Neural cell (in vitro differentiated cells): ENCODE data around the gene DAGLA.

ENCODE experiments used
- CTCF ChIP-seq: fragments of 450-650 bp; IDR thresholded peaks from 2 replicates; pipeline ENCODE4 v1.5.1; 2014; ENCODE audit warnings: antibody characterized with exemption, mild to moderate bottlenecking, moderate library complexity; ENCODE audit not compliant: poor library complexity, severe bottlenecking
- EP300 ChIP-seq: fragments of 450-650 bp; conservative IDR thresholded peaks from 2 replicates; pipeline ENCODE4 v1.6.1; 2014; ENCODE audit warnings: antibody characterized with exemption, mild to moderate bottlenecking, moderate library complexity; ENCODE audit not compliant: poor library complexity, severe bottlenecking
- EZH2 ChIP-seq: fragments of 200-600, 300-800 bp; shearing (Covaris generic), sonication (generic); IDR thresholded peaks from 2 replicates; pipeline ENCODE4 v1.6.1; 2014; ENCODE audit warnings: antibody characterized with exemption, low read length, borderline replicate concordance, mild to moderate bottlenecking; ENCODE audit not compliant: insufficient read depth, poor library complexity, severe bottlenecking
- MXI1 ChIP-seq: fragments of 450-650 bp; conservative IDR thresholded peaks from 2 replicates; pipeline ENCODE4 v1.6.1; 2014; ENCODE audit warnings: antibody characterized with exemption, mild to moderate bottlenecking; ENCODE audit not compliant: poor library complexity, severe bottlenecking
- POLR2AphosphoS5 ChIP-seq: IDR thresholded peaks from 2 replicates; pipeline ENCODE4 v1.6.1; 2012
- SMC3 ChIP-seq: fragments of 450-650 bp; conservative IDR thresholded peaks from 2 replicates; pipeline ENCODE4 v1.6.1; 2014; ENCODE audit warnings: antibody characterized with exemption, mild to moderate bottlenecking, moderate library complexity; ENCODE audit not compliant: poor library complexity
- TAF1 ChIP-seq: IDR thresholded peaks from 2 replicates; pipeline ENCODE4 v1.6.1; 2012; ENCODE audit warnings: low read depth

GRCh38 chr11:61775106-61775505 is 94.9 kb downstream of the DAGLA start:
- TF ChIP-seq MXI1 (no peak), SMC3 (no peak), CTCF (no peak), EZH2 (no peak), TAF1 (no peak), POLR2AphosphoS5 (no peak), EP300 (no peak)
